ENCODE measurements around the gene FBXW7.

Gene FBXW7

DNA sequence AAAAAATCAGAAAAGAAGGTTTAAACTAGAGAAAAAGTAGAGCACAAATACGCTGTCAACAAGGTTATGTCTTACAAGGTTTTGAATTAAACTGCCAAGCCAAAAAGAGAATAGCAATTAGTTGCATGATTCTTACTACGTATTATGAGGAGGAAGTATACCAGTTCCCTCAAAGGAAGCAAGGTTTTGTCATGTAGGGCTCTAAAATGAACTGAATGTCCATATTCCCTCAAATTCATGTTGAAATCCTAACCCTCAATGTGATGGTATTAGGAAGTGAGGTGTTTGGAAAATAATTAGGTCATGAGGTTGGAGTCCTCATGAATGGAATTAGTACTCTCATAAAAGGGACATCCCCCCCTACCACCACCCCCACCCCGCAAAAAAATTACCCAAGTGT lies 201.0 kb downstream of the FBXW7 start:
- H3K4me1 ChIP-seq (ENCODE audit: insufficient read depth, poor library complexity, severe bottlenecking), result no peaks in the 10 kb centered on the region
- no peak for DNase-seq (ENCODE audit: low spot score)
- no peaks in the 10 kb centered on the region for H3K9me3 ChIP-seq (ENCODE audit: severe bottlenecking)
- no peak for ATAC-seq (ENCODE audit: low read depth)
- H3K27ac ChIP-seq (ENCODE audit: poor library complexity, severe bottlenecking), result no peak overlapping the region
- H3K27me3 ChIP-seq (ENCODE audit: insufficient read depth, poor library complexity, severe bottlenecking), result no peaks in the 10 kb centered on the region
- H3K36me3 ChIP-seq (ENCODE audit: low read depth), result peaks cover 74% of the 10 kb centered on the region
- TF ChIP-seq, protein P1, sequence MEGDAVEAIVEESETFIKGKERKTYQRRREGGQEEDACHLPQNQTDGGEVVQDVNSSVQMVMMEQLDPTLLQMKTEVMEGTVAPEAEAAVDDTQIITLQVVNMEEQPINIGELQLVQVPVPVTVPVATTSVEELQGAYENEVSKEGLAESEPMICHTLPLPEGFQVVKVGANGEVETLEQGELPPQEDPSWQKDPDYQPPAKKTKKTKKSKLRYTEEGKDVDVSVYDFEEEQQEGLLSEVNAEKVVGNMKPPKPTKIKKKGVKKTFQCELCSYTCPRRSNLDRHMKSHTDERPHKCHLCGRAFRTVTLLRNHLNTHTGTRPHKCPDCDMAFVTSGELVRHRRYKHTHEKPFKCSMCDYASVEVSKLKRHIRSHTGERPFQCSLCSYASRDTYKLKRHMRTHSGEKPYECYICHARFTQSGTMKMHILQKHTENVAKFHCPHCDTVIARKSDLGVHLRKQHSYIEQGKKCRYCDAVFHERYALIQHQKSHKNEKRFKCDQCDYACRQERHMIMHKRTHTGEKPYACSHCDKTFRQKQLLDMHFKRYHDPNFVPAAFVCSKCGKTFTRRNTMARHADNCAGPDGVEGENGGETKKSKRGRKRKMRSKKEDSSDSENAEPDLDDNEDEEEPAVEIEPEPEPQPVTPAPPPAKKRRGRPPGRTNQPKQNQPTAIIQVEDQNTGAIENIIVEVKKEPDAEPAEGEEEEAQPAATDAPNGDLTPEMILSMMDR (IDR thresholded peaks at IDR 0.05; ENCODE audit: poor library complexity, severe bottlenecking), result no peak
- H3K4me3 ChIP-seq (ENCODE audit: severe bottlenecking), result no peak overlapping the region

DNA sequence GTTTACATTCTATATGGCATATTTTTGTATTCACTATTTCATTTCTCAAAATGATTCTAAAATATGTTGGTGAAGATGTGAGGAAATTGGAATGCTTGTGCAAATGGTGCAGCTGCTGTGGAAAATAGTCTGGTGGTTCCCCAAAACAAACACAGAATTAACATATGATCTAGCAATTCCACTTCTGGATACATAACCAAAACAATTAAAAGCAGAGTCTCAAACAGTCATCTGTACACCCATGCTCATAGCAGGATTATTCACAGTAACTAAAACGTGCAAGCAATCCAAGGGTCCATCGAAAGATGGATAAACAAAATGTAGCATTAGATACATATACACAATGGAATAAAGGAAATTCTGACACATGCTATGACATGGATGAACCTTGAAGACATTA lies 204.8 kb downstream of the FBXW7 start:
- no peak for DNase-seq (ENCODE audit: low spot score)
- no peak overlapping the region for H3K4me3 ChIP-seq (ENCODE audit: severe bottlenecking)
- H3K36me3 ChIP-seq (ENCODE audit: low read depth), result peaks cover 77% of the 10 kb centered on the region
- no peak for ATAC-seq (ENCODE audit: low read depth)
- H3K27ac ChIP-seq (ENCODE audit: poor library complexity, severe bottlenecking), result no peak overlapping the region
- peaks cover 38% of the 10 kb centered on the region for H3K4me1 ChIP-seq (ENCODE audit: insufficient read depth, poor library complexity, severe bottlenecking)
- TF ChIP-seq, protein P1 (IDR thresholded peaks at IDR 0.05; ENCODE audit: poor library complexity, severe bottlenecking), result no peak
- H3K9me3 ChIP-seq (ENCODE audit: severe bottlenecking), result no peaks in the 10 kb centered on the region
- no peaks in the 10 kb centered on the region for H3K27me3 ChIP-seq (ENCODE audit: insufficient read depth, poor library complexity, severe bottlenecking)

DNA sequence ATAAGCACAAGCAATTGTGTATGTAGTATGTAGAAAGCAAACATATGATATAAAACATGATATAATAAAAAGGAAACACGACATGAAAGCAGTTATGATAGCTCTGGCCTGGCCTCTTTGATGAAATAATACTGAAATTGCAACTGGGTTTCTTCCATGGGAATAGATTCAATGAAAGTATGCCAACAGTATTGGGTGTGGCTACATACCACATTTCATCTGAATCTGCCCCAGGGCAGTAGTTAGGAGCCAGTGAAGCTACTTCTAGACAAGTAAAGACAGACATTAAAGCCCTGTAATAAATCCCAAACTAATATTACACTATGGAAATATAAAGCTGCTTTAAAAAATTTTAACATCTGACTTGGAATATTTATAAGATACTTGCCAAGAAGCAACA lies 207.3 kb downstream of the FBXW7 start:
- H3K4me3 ChIP-seq (ENCODE audit: severe bottlenecking), result no peak overlapping the region
- peaks cover 80% of the 10 kb centered on the region for H3K36me3 ChIP-seq (ENCODE audit: low read depth)
- peak overlapping the region; percentile 84 for H3K27ac ChIP-seq (ENCODE audit: poor library complexity, severe bottlenecking)
- H3K4me1 ChIP-seq (ENCODE audit: insufficient read depth, poor library complexity, severe bottlenecking), result peaks cover 47% of the 10 kb centered on the region
- no peaks in the 10 kb centered on the region for H3K27me3 ChIP-seq (ENCODE audit: insufficient read depth, poor library complexity, severe bottlenecking)
- TF ChIP-seq, protein P1 (IDR thresholded peaks at IDR 0.05; ENCODE audit: poor library complexity, severe bottlenecking), result no peak
- ATAC-seq (ENCODE audit: low read depth) (peak; percentile 76), DNase-seq (ENCODE audit: low spot score) (peak; percentile 76)
- H3K9me3 ChIP-seq (ENCODE audit: severe bottlenecking), result no peaks in the 10 kb centered on the region

DNA sequence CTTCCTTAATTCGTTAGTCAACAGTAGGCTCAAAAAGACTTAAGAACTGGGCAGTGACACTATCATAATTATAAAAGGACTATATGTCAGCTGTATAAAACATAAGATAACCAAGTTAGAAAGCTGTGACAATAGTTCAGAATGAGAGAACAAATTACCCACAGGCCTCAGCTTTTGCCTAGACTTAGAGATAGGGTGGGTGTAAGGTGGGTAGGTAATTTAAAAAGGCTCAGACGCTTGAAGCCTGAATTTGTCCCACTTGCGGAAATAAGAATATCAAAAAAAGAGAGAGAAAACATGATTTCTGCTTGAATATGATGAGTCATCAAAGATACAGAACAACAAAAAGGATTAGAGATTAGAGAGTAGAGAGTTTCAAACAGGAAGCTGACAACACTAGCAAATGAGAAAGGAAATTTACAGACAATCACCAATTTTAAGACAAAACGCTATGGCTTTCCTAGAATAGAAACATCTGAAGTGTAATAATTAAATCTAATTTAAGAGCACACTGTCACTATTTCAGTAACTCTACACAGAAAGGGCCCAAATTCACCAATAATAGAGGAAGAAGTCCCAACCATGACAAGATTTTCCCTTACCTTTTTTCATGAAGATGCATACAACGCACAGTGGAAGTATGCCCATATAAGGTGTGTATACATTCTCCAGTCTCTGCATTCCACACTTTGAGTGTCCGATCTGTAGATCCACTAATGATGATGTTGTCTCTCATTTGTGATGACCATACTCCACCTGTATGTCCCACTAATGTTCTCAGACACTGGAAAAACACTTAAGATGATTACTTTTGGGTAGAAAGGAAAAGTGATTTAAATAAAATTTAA lies 208.1 kb downstream of the FBXW7 start:
- no peaks in the 10 kb centered on the region for H3K9me3 ChIP-seq (ENCODE audit: severe bottlenecking)
- no peak overlapping the region for H3K4me3 ChIP-seq (ENCODE audit: severe bottlenecking)
- TF ChIP-seq, protein P1 (IDR thresholded peaks at IDR 0.05; ENCODE audit: poor library complexity, severe bottlenecking), result no peak
- DNase-seq (ENCODE audit: low spot score) (no peak), ATAC-seq (ENCODE audit: low read depth) (no peak)
- H3K27ac ChIP-seq (ENCODE audit: poor library complexity, severe bottlenecking), result peak overlapping the region; percentile 84
- peaks cover 80% of the 10 kb centered on the region for H3K36me3 ChIP-seq (ENCODE audit: low read depth)
- H3K27me3 ChIP-seq (ENCODE audit: insufficient read depth, poor library complexity, severe bottlenecking), result no peaks in the 10 kb centered on the region
- H3K4me1 ChIP-seq (ENCODE audit: insufficient read depth, poor library complexity, severe bottlenecking), result peaks cover 47% of the 10 kb centered on the region

DNA sequence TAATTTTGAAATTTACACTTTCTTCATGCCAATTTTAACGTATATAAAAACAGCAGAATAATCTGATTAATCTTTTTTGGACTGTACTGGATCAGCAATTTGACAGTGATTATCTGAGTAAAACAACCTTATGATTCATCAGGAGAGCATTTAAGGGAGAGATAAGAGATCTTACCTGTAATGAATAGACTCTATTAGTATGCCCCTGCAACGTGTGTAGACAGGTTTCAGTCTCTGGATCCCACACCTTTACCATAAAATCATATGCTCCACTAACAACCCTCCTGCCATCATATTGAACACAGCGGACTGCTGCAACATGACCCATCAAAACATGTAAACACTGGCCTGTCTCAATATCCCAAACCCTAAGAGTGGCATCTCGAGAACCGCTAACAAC lies 210.1 kb downstream of the FBXW7 start:
- Histone ChIP-seq H3K36me3 (ENCODE audit: low read depth) (peaks cover 85% of the 10 kb centered on the region), H3K9me3 (ENCODE audit: severe bottlenecking) (no peaks in the 10 kb centered on the region), H3K4me1 (ENCODE audit: insufficient read depth, poor library complexity, severe bottlenecking) (peaks cover 47% of the 10 kb centered on the region), H3K4me3 (ENCODE audit: severe bottlenecking) (no peak overlapping the region), H3K27me3 (ENCODE audit: insufficient read depth, poor library complexity, severe bottlenecking) (no peaks in the 10 kb centered on the region), H3K27ac (ENCODE audit: poor library complexity, severe bottlenecking) (peak overlapping the region; percentile 84)
- DNase-seq (ENCODE audit: low spot score) (no peak), ATAC-seq (ENCODE audit: low read depth) (peak; percentile 98)
- TF ChIP-seq, protein P1 (IDR thresholded peaks at IDR 0.05; ENCODE audit: poor library complexity, severe bottlenecking), result no peak

All from RWPE2 (cell line).